ENCODE data around the gene PITX2.

DNA sequence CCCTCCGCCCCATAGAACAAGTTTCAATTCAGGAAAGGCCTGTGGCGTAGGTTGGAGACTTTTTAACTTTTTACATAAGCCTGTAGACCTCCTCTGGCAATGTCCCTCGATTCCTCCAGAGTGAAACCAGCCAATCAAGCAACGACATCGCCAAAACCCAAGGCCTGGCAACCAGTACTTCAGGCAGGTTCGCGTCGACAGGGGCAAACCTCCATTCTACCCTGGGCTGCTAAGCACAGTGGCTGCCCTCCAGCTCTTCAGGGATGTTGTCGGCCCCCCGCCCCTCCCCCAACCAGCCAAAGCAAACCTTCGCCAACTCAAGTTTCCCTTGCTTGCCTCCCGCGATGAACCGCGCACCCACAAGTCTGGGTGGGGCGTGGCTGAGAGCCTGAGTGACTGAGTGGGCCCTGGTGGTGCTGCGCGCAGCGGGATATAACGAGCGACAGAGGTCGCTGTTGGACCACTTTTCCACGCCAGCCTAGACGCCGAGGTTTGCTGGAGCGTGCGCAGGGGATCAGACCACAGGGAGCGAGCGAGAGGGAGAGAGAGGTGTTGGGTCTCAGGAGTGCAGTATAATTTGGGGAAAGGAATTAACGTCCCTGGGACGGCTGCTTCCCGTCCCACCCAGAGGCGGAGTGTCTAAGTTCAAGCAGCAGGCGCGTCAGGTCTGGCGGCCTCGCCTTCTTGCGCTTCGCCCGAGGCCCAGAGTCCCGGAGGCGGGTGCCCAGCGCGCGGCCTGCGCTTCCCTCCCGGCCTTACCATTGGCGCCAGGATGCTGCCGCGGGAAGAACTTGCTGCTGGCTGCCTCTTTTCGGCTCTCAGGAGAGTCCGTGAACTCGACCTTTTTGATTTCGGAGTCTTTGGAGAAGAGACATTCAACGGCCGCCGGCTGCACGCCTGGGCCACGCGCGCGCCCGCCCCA lies 9.0 kb upstream of the PITX2 start:
- TF ChIP-seq ZNF274 (IDR thresholded peaks at IDR 0.05; ENCODE audit: low read depth, low read length) = no peak
- TF ChIP-seq YY1 (IDR thresholded peaks at IDR 0.05; ENCODE audit: insufficient read depth, insufficient read length) = no peak
- no peak for TF ChIP-seq SUZ12 (IDR thresholded peaks at IDR 0.05; ENCODE audit: extremely low read depth, insufficient read depth, insufficient read length)

Measured in NT2/D1 (cell line).